HK-2 (cell line): ENCODE measurements around the gene OR4X1.
"Not testable (repeated sequence)": the region's sequence is repeated elsewhere in the genome, so short reads cannot be mapped to it uniquely, and the experiment has no call there.

Experiments used
- DNase-seq: peaks from one replicate; pipeline ENCODE4 v3.0.0-alpha.2; 2018; ENCODE audit not compliant: unreplicated experiment

The OR4X1 gene, protein sequence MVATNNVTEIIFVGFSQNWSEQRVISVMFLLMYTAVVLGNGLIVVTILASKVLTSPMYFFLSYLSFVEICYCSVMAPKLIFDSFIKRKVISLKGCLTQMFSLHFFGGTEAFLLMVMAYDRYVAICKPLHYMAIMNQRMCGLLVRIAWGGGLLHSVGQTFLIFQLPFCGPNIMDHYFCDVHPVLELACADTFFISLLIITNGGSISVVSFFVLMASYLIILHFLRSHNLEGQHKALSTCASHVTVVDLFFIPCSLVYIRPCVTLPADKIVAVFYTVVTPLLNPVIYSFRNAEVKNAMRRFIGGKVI

DNA sequence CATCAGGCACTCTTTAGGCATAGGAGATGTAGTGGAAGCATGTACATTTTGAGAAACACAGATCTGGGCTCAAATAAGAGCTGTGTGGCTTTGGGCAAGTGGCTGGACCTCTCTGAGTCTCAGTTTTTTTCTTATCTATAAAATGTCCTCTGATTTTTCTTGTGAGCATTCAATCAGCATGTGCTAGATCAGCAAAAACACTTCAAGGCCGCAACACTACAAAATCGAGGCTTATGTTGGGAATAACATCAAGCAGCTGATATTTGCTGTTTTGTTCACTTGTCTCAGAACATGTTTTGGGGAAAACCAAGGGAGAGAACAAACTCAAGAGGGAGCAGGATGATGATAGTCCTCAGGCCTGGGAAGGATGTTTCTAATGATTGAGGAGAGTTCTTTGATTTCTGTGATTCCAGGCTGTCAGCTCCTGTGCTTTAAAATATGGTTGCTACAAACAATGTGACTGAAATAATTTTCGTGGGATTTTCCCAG lies at the start of gene OR4X1:
Gene OR4X1 (plus strand): TSS at position 439 of the 489 bp plus-strand sequence. CDS start 0 bp downstream, at position 439.
- no peak for DNase-seq

DNA sequence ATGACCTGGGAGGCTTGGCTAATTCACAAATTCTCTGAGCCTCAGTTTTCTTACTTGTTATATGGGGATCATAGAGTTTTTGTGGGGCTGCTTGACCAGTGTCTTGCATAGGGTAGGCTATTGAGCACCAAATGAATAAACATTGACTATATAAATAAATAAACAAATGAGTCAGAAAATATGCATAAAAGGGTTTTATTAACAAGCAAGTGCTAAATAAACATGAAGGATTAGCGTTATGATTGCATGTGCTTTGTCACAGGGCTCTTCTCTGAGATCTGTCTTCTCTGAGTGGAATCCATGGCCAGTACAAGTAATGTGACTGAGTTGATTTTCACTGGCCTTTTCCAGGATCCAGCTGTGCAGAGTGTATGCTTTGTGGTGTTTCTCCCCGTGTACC lies 47.2 kb upstream of the OR4X1 start, which contains the start of gene OR4B1:
Gene OR4B1 (plus strand): TSS at position 301 of the 400 bp plus-strand sequence. CDS start 0 bp downstream, at position 301.
- no peak for DNase-seq

DNA sequence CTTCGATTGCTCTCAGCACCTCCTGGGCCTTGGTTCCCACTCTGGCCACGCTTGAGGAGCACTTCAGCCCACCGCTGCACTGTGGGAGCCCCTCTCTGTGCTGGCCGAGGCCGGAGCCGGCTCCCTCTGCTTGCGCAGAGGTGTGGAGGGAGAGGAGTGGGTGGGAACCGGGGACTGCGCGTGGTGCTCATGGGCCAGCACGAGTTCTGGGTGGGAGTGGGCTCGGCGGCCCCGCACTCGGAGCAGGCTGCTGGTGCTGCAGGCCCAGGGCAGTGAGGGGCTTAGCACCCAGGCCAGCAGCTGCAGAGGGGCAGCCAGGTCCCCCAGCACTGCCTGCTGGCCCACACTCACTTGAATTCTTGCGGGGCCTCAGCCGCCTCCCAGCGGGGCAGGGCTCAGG lies 34.9 kb upstream of the OR4X1 start:
- DNase-seq = no peak

DNA sequence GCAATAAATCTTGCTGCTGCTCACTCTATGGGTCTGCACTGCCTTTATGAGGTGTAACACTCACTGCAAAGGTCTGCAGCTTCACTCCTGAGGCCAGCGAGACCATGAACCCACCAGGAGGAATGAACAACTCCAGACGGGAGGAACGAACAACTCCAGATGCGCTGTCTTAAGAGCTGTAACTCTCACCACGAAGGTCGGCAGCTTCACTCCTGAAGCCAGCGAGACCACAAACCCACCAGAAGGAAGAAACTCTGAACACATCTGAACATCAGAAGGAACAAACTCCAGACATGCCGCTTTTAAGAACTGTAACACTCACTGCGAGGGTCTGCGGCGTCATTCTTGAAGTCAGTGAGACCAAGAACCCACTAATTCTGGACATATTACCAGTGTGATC lies 33.6 kb upstream of the OR4X1 start:
- DNase-seq = not testable (repeated sequence)

DNA sequence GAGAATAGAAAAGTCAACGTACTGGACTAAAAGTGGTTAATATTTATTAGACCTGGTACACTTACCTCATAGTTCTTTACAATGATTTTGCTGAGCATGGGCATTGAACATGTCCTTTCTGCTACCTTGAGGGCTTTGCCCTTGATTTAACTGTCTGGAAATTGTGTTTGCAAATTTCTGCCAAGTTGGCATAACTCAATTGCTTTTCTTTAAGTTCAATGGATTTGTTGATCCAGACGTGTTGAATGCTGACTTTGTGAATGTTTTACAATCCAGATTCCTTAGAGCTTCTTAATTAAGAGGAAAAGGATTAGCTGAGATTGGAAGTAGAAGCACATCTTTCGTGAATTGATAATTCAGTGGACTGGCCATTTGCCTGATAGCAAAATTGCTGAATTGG lies 25.9 kb upstream of the OR4X1 start:
- no peak for DNase-seq

DNA sequence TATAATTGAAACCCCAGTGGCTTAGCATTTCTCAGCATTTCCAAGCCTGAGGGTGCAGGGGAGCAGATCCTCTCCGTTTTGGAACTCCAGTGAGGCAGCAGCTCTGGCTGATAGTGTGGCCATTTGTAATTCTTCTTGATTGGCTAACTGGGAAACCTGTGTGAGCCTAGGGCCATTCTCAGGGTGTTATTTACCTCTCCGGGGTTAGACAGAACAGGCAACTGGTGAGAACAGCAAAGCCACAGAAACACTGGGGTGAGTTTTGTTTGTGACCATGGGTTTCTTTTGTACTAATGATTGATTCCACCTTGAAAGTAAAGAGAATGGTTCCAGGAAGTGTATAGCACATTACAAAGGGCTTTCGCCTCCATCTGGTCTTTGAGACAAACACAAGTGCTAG lies 21.2 kb upstream of the OR4X1 start:
- DNase-seq = no peak

DNA sequence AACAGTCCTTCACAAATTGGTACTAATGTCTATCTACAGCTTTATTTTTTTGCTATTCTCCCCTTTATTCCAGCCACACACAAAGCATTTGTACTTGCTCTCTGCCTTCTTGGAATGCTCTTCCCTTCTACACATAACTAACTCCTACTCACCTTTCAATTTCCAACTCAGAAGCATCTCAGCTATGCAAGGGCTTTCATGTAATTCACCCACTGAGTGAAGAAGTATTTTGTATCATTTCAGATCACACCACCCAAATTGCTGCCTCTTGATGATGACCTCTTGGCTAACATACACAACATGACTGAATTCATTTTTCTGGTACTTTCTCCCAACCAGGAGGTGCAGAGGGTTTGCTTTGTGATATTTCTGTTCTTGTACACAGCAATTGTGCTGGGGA lies 18.9 kb upstream of the OR4X1 start, which contains the start of gene OR4X2:
Gene OR4X2 (plus strand): TSS at position 301 of the 400 bp plus-strand sequence. CDS start 0 bp downstream, at position 301.
- DNase-seq = no peak

DNA sequence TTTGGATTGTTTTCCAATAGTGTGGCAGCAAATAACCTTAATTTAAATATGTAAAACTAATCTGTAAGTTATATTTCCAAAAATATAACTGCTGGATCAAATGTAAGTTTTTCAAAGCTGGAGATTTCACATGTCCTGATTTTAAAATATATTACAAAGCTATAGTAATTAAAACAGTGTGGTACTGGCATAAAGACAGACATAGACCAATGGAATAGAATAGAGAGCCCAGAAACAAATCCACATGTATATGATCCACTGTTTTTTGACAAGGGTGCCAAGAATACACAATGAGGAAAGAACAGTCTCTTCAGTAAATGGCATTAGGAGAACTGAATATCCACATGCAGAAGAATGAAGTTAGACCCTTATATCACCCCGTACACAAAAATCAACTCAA lies 14.8 kb upstream of the OR4X1 start:
- DNase-seq = no peak

DNA sequence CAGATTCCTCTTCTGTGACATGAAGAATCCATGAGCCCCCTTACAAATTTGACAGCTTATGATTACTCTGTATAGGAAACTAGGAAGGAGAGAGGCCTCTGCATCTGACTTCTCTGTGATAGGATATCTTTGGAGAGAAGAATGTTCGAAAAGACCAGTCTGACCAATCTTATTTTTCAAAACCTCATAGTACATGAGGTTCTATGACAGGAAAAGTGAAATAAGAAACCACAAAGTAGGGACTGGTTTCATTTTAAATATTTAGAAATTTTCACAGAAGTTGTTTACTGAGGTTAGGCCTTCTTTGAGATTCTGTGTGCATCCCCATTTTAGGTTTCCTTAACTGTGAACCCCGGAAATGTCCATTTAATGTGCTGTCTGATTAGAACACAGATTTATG lies 2.1 kb upstream of the OR4X1 start:
- DNase-seq = no peak

DNA sequence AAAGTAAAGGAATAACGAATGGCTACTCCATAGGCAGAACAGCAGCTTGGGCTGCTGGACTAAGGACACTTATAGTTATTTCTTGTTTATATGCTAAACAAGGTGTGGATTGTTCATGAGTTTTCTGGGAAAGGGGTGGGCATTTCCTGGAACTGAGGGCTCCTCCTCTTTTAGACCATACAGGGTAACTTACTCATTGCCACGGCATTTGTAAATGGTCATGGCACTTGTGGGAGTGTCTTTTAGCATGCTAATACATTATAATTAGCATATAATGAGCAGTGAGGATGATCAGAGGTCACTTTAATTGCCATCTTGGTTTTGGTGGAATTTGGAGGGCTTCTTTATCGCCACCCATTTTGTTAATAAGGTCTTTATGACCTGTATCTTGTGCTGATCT lies 7.0 kb downstream of the OR4X1 start:
- DNase-seq = no peak

DNA sequence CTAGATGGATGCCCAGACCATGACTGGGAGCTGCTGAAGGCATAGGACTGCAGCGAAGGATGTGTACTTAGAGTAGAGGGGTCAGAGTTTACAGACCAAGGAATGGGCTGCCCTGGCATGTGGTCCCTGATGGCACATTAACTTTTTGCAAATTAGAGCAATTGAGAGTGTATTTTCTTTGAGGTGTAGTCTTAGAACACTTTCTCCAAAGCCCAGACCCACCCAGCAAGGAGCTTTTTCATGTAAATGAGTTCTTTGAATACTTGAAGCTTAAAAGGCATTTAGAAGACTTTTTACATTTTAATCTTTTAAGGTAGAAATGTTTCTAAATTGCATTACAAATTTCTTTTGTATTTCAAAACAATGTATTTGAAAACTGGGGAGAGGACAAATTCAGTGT lies 8.9 kb downstream of the OR4X1 start:
- DNase-seq = no peak

DNA sequence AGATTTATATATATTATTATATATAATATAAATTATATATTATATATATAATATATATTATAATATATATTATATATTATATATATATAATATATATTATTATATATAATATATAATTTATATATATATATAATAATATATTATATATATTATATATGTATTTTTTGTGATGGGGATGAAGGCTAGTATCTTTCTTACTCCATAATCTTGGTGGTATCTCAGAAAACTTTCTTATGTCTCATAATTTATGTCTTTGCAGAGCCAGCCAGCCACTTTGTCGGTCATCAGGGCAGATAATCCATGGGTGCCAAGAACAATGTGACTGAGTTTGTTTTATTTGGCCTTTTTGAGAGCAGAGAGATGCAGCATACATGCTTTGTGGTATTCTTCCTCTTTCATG lies 42.3 kb downstream of the OR4X1 start, which contains the start of gene OR4S1:
Gene OR4S1 (plus strand): TSS at position 301 of the 400 bp plus-strand sequence. CDS start 0 bp downstream, at position 301.
- no peak for DNase-seq

DNA sequence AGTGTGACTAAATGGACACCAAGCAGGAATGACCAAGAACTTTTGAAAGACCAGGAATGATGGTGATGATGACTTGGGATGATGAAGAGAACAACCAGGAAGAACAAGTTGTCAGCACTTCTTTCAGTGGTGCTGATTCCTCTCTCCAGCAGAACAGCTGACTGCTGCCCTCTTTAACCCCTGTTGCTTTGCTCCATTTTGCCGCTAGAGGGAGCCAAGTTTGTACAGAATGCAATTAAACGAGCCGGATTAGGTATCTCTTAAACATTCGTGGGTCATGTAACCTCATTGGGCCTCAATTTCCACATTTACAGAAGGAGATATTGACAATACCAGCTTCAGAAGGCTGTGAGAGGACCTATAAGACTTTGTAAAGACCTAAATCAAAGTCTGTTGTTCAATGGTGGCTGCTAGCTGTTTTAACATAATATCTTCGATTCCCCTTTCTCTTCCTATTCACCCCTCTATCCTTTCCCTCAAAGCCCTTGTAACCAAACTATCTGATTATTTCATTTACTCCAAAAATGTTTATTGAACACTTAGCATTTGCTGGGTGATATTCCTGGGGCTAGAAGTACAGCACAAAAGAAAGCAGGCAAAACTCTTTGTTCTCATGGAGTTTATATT lies 44.2 kb downstream of the OR4X1 start:
- DNase-seq = peak; percentile 56

DNA sequence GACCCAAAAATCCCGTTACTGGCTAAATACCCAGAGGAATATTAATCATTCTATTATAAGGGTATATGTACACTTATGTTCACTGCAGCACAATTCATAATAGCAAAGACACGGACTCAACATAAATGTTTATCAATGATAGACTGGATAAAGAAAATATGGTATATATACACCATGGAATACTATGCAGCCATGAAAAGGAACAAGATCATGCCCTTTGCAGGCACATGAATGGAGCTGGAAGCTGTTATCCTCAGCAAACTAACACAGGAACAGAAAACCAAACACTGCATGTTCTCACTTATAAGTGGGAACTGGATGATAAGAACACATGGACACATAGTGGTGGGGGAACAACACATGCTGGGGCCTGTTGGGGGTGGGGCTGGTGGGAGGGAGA lies 49.9 kb downstream of the OR4X1 start:
- DNase-seq = not testable (repeated sequence)
